Panc1 (cell line): ENCODE data around the gene YIF1A. TPM values are rescaled to one million over a fixed set of nuclear protein-coding genes. Genes with fewer than 3 reads are reported as not detected.
A peak's percentile ranks its signal among the peaks of the same experiment; 100 is the strongest.

Experiments used
- ATAC-seq: fragments of 200-7000 bp; cut with Tn5 transposase; 2 replicates; pipeline ENCODE4 v1.9.1; 2020; ENCODE audit warnings: mild to moderate bottlenecking, moderate library complexity
- BruUV-seq: library from RNA; stranded (reverse); fragments of 400-500 nt; replicated peaks from 2 replicates; lab custom pipeline; 2021; lab: Mats Ljungman, UMichigan
- CTCF ChIA-PET: fragments of 300-600 bp; sonication (Branson Sonifier 250); formaldehyde crosslinking; loops from one replicate; lab custom pipeline; 2022; ENCODE audit warnings: antibody characterized with exemption; lab: Charles Lee
- POLR2A ChIA-PET: fragments of 300-600 bp; sonication (Branson Sonifier 250); formaldehyde crosslinking; loops from one replicate; lab custom pipeline; 2022; ENCODE audit warnings: antibody characterized with exemption; lab: Charles Lee
- DNase-seq: peaks from one replicate; pipeline ENCODE4 v3.0.0-alpha.2; 2010; ENCODE audit warnings: low read depth, low spot score
- H3K27ac ChIP-seq: 2 replicates; pipeline ENCODE4 v1.5.1; 2011; ENCODE audit warnings: mild to moderate bottlenecking, low read length, inconsistent platforms
- H3K27me3 ChIP-seq: fragments of 200-500 bp; sonication (Bioruptor generic); 2 replicates; pipeline ENCODE4 v1.6.0; 2014; ENCODE audit warnings: low read length, inconsistent platforms; ENCODE audit not compliant: control insufficient read depth, insufficient read depth
- H3K36me3 ChIP-seq: fragments of 200-500 bp; sonication (Bioruptor generic); 2 replicates; pipeline ENCODE4 v1.5.1; 2014; ENCODE audit warnings: inconsistent platforms, mild to moderate bottlenecking, low read length, moderate library complexity; ENCODE audit not compliant: control insufficient read depth, insufficient read depth
- H3K4me1 ChIP-seq: 2 replicates; pipeline ENCODE4 v1.5.1; 2011; ENCODE audit warnings: inconsistent platforms, mild to moderate bottlenecking, low read length, moderate library complexity; ENCODE audit not compliant: control insufficient read depth, insufficient read depth
- H3K4me3 ChIP-seq, 2 experiments: 2 replicates each; pipeline ENCODE4 v1.5.1; 2011 to 2012; ENCODE audit warnings: low read depth in 2 of 2, low read length in 2 of 2, mild to moderate bottlenecking in 2 of 2, inconsistent platforms in 1 of 2, moderate library complexity in 1 of 2
- H3K9me3 ChIP-seq: fragments of 200-500 bp; sonication (Bioruptor generic); 2 replicates; pipeline ENCODE4 v1.5.1; 2014; ENCODE audit warnings: low read depth, mild to moderate bottlenecking, inconsistent platforms, low read length, moderate library complexity; ENCODE audit not compliant: control insufficient read depth, insufficient read depth
- CTCF ChIP-seq: fragments of 450-650 bp; IDR thresholded peaks from 2 replicates; pipeline ENCODE4 v1.5.1; 2017; ENCODE audit warnings: mild to moderate bottlenecking
- POLR2AphosphoS5 ChIP-seq: IDR thresholded peaks from 2 replicates; pipeline ENCODE4 v1.6.1; 2012; ENCODE audit warnings: mild to moderate bottlenecking, low read depth, low read length, moderate library complexity
- REST ChIP-seq, 2 experiments: IDR thresholded peaks; 2 replicates each; pipeline ENCODE4 v1.6.1; 2011 to 2012; ENCODE audit warnings: low read depth in 2 of 2, control low read depth in 1 of 2, low read length in 1 of 2, mild to moderate bottlenecking in 1 of 2, moderate library complexity in 1 of 2; ENCODE audit not compliant: insufficient read depth in 1 of 2
- SIN3A ChIP-seq: IDR thresholded peaks from 2 replicates; pipeline ENCODE4 v1.6.1; 2012; ENCODE audit warnings: low read depth, mild to moderate bottlenecking, low read length, moderate library complexity, borderline replicate concordance; ENCODE audit not compliant: insufficient read depth
- TCF7L2 ChIP-seq: IDR thresholded peaks from 2 replicates; pipeline ENCODE4 v1.6.1; 2011; ENCODE audit warnings: mild to moderate bottlenecking, low read depth, low read length, inconsistent platforms
- in situ Hi-C: cut with HindIII; loops from 2 replicates; pipeline ENCODE4 v1.10.0; 2016; ENCODE audit warnings: low sequenced_read_pairs, low pct_unique_long_range_greater_than_20kb
- intact Hi-C: fragments of 100-400 bp; cut with micrococcal nuclease; formaldehyde crosslinking; loops from one replicate; pipeline ENCODE4 v1.10.0; 2022; ENCODE audit not compliant: unreplicated experiment
- total RNA-seq: library from RNA; stranded (reverse); gene quantifications from one replicate; pipeline ENCODE4 v1.2.1, GENCODE V29; 2021; ENCODE audit not compliant: unreplicated experiment

Gene YIF1A
- total RNA-seq, 1 experiment from 2014 or later: 196 TPM

GRCh38 chr11:66336234-66337102 lies 47.5 kb upstream of the YIF1A start, which contains the start of gene RIN1:
Gene RIN1, minus strand, starts transcription at chr11:66336434. Its CDS starts 32 bp downstream, at chr11:66336402.
- no TSS peak for BruUV-seq
- H3K27ac ChIP-seq: peak within 1 kb of the TSS; percentile 89
- H3K4me3 ChIP-seq: peak within 1 kb of the TSS; percentile 66 to 87
- no peaks in the 10 kb centered on the region for H3K9me3 ChIP-seq
- ATAC-seq (peak; percentile 84), DNase-seq (peak; percentile 81)
- peaks cover 41% of the 10 kb centered on the region for H3K4me1 ChIP-seq
- intact Hi-C loops: no loop called here
- ChIA-PET CTCF (interaction anchor here (1.0 to 2.1 kb wide), 2 partner anchors 24 to 45 kb away, joined by 3 to 17 read pairs; no protein-coding TSS in a partner anchor), POLR2A (interaction anchor here (1.0 to 1.3 kb wide), 2 partner anchors 8 to 24 kb away, joined by 4 to 5 read pairs; partner anchors contain the start of gene BRMS1)
- H3K36me3 ChIP-seq: peaks cover 3% of the 10 kb centered on the region; the same call in 1 of the 2 replicates
- in situ Hi-C loops: no loop called here
- peak; percentile 60 for TF ChIP-seq POLR2AphosphoS5
- no peak; the same call in 1 of the 2 replicates for TF ChIP-seq CTCF
- no peak for TF ChIP-seq TCF7L2
- TF ChIP-seq SIN3A: peak; percentile 47; the same call in 1 of the 2 replicates
- TF ChIP-seq REST (IDR thresholded peaks at IDR 0.05; ENCODE audit: insufficient read depth in 1 of 2, low read depth in 2 of 2, low read length in 1 of 2): no peak
- H3K27me3 ChIP-seq: no peaks in the 10 kb centered on the region

- Histone ChIP-seq H3K4me1 (peaks cover 41% of the 10 kb centered on the region), H3K9me3 (no peaks in the 10 kb centered on the region), H3K36me3 (peaks cover 3% of the 10 kb centered on the region; the same call in 1 of the 2 replicates), H3K27ac (peak overlapping the region; percentile 89), H3K4me3 (peak overlapping the region; percentile 66 to 87), H3K27me3 (no peaks in the 10 kb centered on the region)
- in situ Hi-C loops (no loop called here), intact Hi-C loops (no loop called here)
- ChIA-PET POLR2A (interaction anchor here (1.0 to 1.3 kb wide), 2 partner anchors 9 to 23 kb away, joined by 4 to 5 read pairs; partner anchors contain the start of gene BRMS1), CTCF (interaction anchor here (0.6 to 2.1 kb wide), 4 partner anchors 22 to 138 kb away, joined by 3 to 17 read pairs (median 6); no protein-coding TSS in a partner anchor)
- DNase-seq (no peak), ATAC-seq (peak; percentile 36)
- BruUV-seq: no TSS peak
- TF ChIP-seq TCF7L2 (no peak), SIN3A (no peak), POLR2AphosphoS5 (no peak), CTCF (no peak), REST (IDR thresholded peaks at IDR 0.05; ENCODE audit: insufficient read depth in 1 of 2, low read depth in 2 of 2, low read length in 1 of 2) (no peak)
Observed at GRCh38 chr11:66335531-66336233, 46.7 kb upstream of the YIF1A start.
